Middle frontal gyrus (tissue), 1 donor: ENCODE results near the gene RPL29.
"Not testable (repeated sequence)": the region's sequence is repeated elsewhere in the genome, so short reads cannot be mapped to it uniquely, and the experiment has no call there.

Experiments
- DNase-seq: peaks from one replicate; pipeline ENCODE4 v3.0.0-alpha.2; 2015; ENCODE audit warnings: low spot score; ENCODE audit errors: extremely low spot score

The RPL29 gene

GRCh38 chr3:52006017-52006819 is 10.5 kb upstream of the RPL29 start:
- DNase-seq, result no peak

GRCh38 chr3:52005571-52005986 is 9.9 kb upstream of the RPL29 start:
- DNase-seq, result peak; percentile 36

GRCh38 chr3:52004906-52005395 is 9.3 kb upstream of the RPL29 start:
- DNase-seq, result no peak

GRCh38 chr3:52004163-52004787 is 8.6 kb upstream of the RPL29 start:
- no peak for DNase-seq

GRCh38 chr3:52002748-52003147 is 7.1 kb upstream of the RPL29 start:
- no peak for DNase-seq

GRCh38 chr3:52001443-52001974 is 5.8 kb upstream of the RPL29 start:
- DNase-seq, result no peak

- no peak for DNase-seq
Observed at GRCh38 chr3:51999846-52000245, 4.2 kb upstream of the RPL29 start.

- DNase-seq, result no peak
Observed at GRCh38 chr3:51998774-51999173, 3.1 kb upstream of the RPL29 start.

GRCh38 chr3:51997935-51998596 is 2.4 kb upstream of the RPL29 start:
- DNase-seq, result no peak

GRCh38 chr3:51997172-51997571 is 1.5 kb upstream of the RPL29 start:
- no peak for DNase-seq

GRCh38 chr3:51994530-51994929 is 1.2 kb downstream of the RPL29 start:
- DNase-seq, result no peak

- DNase-seq, result not testable (repeated sequence)
Observed at GRCh38 chr3:51993657-51994056, 2.0 kb downstream of the RPL29 start.

- DNase-seq, result no peak
Observed at GRCh38 chr3:51992017-51992682, 3.5 kb downstream of the RPL29 start.

- DNase-seq, result not testable (repeated sequence)
Observed at GRCh38 chr3:51990501-51990971, 5.2 kb downstream of the RPL29 start.

- DNase-seq, result no peak
Observed at GRCh38 chr3:51988286-51989146, 7.2 kb downstream of the RPL29 start.

- no peak for DNase-seq
Observed at GRCh38 chr3:51987568-51987967, 8.1 kb downstream of the RPL29 start.

GRCh38 chr3:51986010-51986947 is 9.4 kb downstream of the RPL29 start:
- DNase-seq, result no peak

GRCh38 chr3:51985063-51985462 is 10.6 kb downstream of the RPL29 start:
- no peak for DNase-seq

- DNase-seq, result no peak
Observed at GRCh38 chr3:51984269-51984647, 11.4 kb downstream of the RPL29 start.
